Uterus (tissue), 4 donors: ENCODE data around the gene TMEM123. TPM values are rescaled to one million over a fixed set of nuclear protein-coding genes. Genes with fewer than 3 reads are reported as not detected.

Source experiments
- DNase-seq, 2 donors: peaks; one replicate each; pipeline ENCODE4 v3.0.0-alpha.2; 2019 to 2020
- H3K27ac ChIP-seq, 2 donors: fragments of 200-600 bp; sonication (generic); 1 replicate in 1 of 2; 2 replicates in 1 of 2; pipeline ENCODE4 v1.5.1; 2016 to 2018
- H3K27me3 ChIP-seq, 2 donors: fragments of 200-600 bp; sonication (generic); one replicate each; pipeline ENCODE4 v1.5.1; 2018 to 2019; ENCODE audit warnings: control low read depth in 1 of 2
- H3K36me3 ChIP-seq, 2 donors: fragments of 200-600 bp; sonication (generic); one replicate each; pipeline ENCODE4 v1.5.1; 2019; ENCODE audit warnings: control low read depth in 1 of 2
- H3K4me1 ChIP-seq, 2 donors: fragments of 200-600 bp; sonication (generic); one replicate each; pipeline ENCODE4 v1.5.1; 2018 to 2019; ENCODE audit warnings: control low read depth in 1 of 2
- H3K4me3 ChIP-seq, 2 donors: fragments of 200-600 bp; sonication (generic); 1 replicate in 1 of 2; 2 replicates in 1 of 2; pipeline ENCODE4 v1.5.1; 2018 to 2019; ENCODE audit warnings: mild to moderate bottlenecking in 1 of 2
- H3K9me3 ChIP-seq, 2 donors: fragments of 200-600 bp; sonication (generic); one replicate each; pipeline ENCODE4 v1.5.1; 2019; ENCODE audit warnings: control low read depth in 1 of 2
- POLR2A ChIP-seq, 2 donors: fragments of 450-650 bp; IDR thresholded peaks; one replicate each; pipeline ENCODE4 v1.6.1; 2016; ENCODE audit warnings: antibody characterized with exemption in 2 of 2, mild to moderate bottlenecking in 1 of 2, moderate library complexity in 1 of 2
- intact Hi-C: fragments of 100-400 bp; cut with DNase I; formaldehyde crosslinking; loops from one replicate; pipeline ENCODE4 v1.15.1; 2023; ENCODE audit warnings: low total_unique reads
- total RNA-seq, 4 donors: library from RNA; depleted of rRNA in 3 of 4; stranded (reverse); fragments of >200 nt in 3 of 4; gene quantifications; one replicate each; pipeline versions ENCODE4 v1.1.0 to v1.2.4, GENCODE V29; 2014 to 2023
- TF ChIP-seq, protein P1 (sequence below), 4 experiments: fragments of 200-600 bp in 2 of 4; fragments of 450-650 bp in 2 of 4; sonication (generic) in 2 of 4; IDR thresholded peaks; one replicate each; pipeline ENCODE4 v1.5.1; 2016 to 2019; ENCODE audit warnings: antibody characterized with exemption in 4 of 4, mild to moderate bottlenecking in 2 of 4, moderate library complexity in 1 of 4
- donor health status: DM: yes; HTN: yes; CAD: no.

The TMEM123 gene
- total RNA-seq, 4 donors from 2014 or later, result 187 to 522 (median 260) TPM

DNA sequence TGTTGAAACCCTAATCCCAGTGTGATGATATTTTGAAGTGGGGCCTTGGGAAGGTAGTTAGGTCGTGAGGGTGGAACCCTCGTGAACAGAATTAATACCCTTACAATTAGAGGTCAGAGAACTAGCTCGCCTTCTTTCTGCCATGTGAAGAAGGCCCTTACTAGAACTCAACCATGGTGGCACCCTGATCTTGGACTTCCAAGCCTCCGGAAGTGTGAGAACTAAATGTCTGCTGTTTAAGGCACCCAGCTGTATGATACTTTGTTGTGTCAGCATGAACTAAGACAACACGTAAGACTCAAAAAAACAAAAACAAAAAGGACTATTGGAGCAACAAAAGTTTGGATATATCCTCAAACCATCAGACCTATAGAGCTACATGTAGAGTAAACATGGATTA, 52.0 kb downstream of the TMEM123 start:
- H3K36me3 ChIP-seq, result no peaks in the 10 kb centered on the region
- no peak for DNase-seq
- H3K4me1 ChIP-seq, result no peaks in the 10 kb centered on the region
- H3K27ac ChIP-seq, result no peak overlapping the region
- H3K9me3 ChIP-seq, result no peaks in the 10 kb centered on the region
- no peak for TF ChIP-seq POLR2A (IDR thresholded peaks at IDR 0.05)
- TF ChIP-seq, protein P1, sequence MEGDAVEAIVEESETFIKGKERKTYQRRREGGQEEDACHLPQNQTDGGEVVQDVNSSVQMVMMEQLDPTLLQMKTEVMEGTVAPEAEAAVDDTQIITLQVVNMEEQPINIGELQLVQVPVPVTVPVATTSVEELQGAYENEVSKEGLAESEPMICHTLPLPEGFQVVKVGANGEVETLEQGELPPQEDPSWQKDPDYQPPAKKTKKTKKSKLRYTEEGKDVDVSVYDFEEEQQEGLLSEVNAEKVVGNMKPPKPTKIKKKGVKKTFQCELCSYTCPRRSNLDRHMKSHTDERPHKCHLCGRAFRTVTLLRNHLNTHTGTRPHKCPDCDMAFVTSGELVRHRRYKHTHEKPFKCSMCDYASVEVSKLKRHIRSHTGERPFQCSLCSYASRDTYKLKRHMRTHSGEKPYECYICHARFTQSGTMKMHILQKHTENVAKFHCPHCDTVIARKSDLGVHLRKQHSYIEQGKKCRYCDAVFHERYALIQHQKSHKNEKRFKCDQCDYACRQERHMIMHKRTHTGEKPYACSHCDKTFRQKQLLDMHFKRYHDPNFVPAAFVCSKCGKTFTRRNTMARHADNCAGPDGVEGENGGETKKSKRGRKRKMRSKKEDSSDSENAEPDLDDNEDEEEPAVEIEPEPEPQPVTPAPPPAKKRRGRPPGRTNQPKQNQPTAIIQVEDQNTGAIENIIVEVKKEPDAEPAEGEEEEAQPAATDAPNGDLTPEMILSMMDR (IDR thresholded peaks at IDR 0.05), result no peak
- intact Hi-C loops, result no loop called here
- no peaks in the 10 kb centered on the region for H3K27me3 ChIP-seq
- no peak overlapping the region for H3K4me3 ChIP-seq

- intact Hi-C loops, result no loop called here
- DNase-seq, result no peak
- no peaks in the 10 kb centered on the region for H3K27me3 ChIP-seq
- H3K4me1 ChIP-seq, result no peaks in the 10 kb centered on the region
- H3K4me3 ChIP-seq, result no peak overlapping the region
- no peaks in the 10 kb centered on the region for H3K9me3 ChIP-seq
- no peaks in the 10 kb centered on the region for H3K36me3 ChIP-seq
- no peak overlapping the region for H3K27ac ChIP-seq
- no peak for TF ChIP-seq POLR2A (IDR thresholded peaks at IDR 0.05)
- TF ChIP-seq, protein P1 (IDR thresholded peaks at IDR 0.05), result no peak
Measured at GRCh38 chr11:102399189-102399588, 53.4 kb downstream of the TMEM123 start.

GRCh38 chr11:102398297-102398696, 54.3 kb downstream of the TMEM123 start:
- TF ChIP-seq, protein P1 (IDR thresholded peaks at IDR 0.05), result no peak
- no peak for TF ChIP-seq POLR2A (IDR thresholded peaks at IDR 0.05)
- Histone ChIP-seq H3K27me3 (no peaks in the 10 kb centered on the region), H3K36me3 (no peaks in the 10 kb centered on the region)

DNA sequence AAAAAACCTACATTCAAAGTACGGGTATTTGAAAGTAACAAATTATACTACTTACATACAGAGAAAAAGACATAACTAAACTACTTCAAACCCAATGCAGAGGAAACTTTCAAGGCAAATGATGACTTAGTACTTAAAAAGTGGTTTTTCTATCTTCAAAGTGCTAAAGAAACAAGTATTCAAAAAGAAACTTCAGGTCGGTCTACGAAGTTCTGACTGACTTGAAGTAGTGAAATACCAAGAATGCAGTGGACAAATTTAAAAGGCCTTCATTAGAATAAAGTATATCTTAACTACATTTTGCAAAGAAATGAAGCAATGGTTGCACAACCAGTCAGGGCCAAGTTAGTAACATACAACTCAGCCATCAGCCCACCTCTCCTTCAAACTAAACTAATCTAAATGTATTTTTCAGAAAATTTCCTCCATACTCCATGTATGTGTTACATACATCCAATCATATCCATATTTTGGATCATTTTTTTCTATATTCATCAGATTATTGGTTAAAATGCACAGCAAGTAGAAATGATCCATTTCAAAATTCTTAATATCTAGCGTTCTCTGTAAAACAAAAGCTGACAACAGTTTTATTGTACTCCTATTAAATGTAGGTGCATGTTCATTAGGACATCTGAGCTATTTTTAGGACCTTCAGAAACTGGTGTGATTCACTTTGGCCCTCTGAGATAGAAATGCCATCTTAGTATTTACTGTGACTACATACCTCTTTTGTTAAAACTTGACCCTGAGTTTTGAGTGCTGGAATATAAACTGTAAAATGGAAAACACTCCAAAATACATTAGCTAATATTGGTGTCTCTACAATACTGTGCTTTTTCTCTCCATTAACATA, 55.6 kb downstream of the TMEM123 start:
- H3K36me3 ChIP-seq, result no peaks in the 10 kb centered on the region
- intact Hi-C loops, result no loop called here
- DNase-seq, result no peak
- H3K4me3 ChIP-seq, result no peak overlapping the region
- H3K27me3 ChIP-seq, result no peaks in the 10 kb centered on the region
- no peaks in the 10 kb centered on the region for H3K9me3 ChIP-seq
- TF ChIP-seq, protein P1 (IDR thresholded peaks at IDR 0.05), result no peak
- no peak for TF ChIP-seq POLR2A (IDR thresholded peaks at IDR 0.05)
- no peaks in the 10 kb centered on the region for H3K4me1 ChIP-seq
- no peak overlapping the region for H3K27ac ChIP-seq

More at GRCh38 chr11:102398297-102398696, 54.3 kb downstream of the TMEM123 start:
- H3K27ac ChIP-seq, result no peak overlapping the region
- DNase-seq, result no peak
- intact Hi-C loops, result no loop called here
- no peaks in the 10 kb centered on the region for H3K9me3 ChIP-seq
- H3K4me3 ChIP-seq, result no peak overlapping the region
- no peaks in the 10 kb centered on the region for H3K4me1 ChIP-seq

GRCh38 chr11:102395720-102396393, 56.7 kb downstream of the TMEM123 start:
- Histone ChIP-seq H3K4me1 (no peaks in the 10 kb centered on the region), H3K27ac (no peak overlapping the region), H3K36me3 (no peaks in the 10 kb centered on the region), H3K27me3 (no peaks in the 10 kb centered on the region), H3K4me3 (no peak overlapping the region), H3K9me3 (no peaks in the 10 kb centered on the region)
- no peak for DNase-seq
- intact Hi-C loops, result no loop called here
- no peak for TF ChIP-seq POLR2A (IDR thresholded peaks at IDR 0.05)
- TF ChIP-seq, protein P1 (IDR thresholded peaks at IDR 0.05), result no peak
